Measurements from ENCODE around the gene KCNT2.

GRCh38 chr1:196543833-196544232, 64.4 kb downstream of the KCNT2 start:
- TF ChIP-seq EZH2 (IDR thresholded peaks at IDR 0.05) (no peak), SRF (IDR thresholded peaks at IDR 0.05; ENCODE audit: low read depth) (no peak), CTCF (IDR thresholded peaks at IDR 0.05 in 2 of 3, conservative IDR thresholded peaks at IDR 0.05 in 1 of 3; ENCODE audit: borderline replicate concordance in 1 of 3, insufficient read depth in 1 of 3, low read depth in 2 of 3, low read length in 2 of 3) (no peak), ZNF274 (IDR thresholded peaks at IDR 0.05; ENCODE audit: low read depth, low read length) (no peak), POLR2A (IDR thresholded peaks at IDR 0.05; ENCODE audit: borderline replicate concordance, extremely low read depth, insufficient read depth, insufficient read length) (no peak), REST (IDR thresholded peaks at IDR 0.05; ENCODE audit: low read depth) (no peak), JUND (IDR thresholded peaks at IDR 0.05) (no peak), RAD21 (IDR thresholded peaks at IDR 0.05; ENCODE audit: low read depth) (no peak), CBX3 (IDR thresholded peaks at IDR 0.05; ENCODE audit: low read depth) (no peak)

Data from HCT116 (cell line).